SJCRH30 (cell line): ENCODE measurements around the gene ITPR3. TPM values are rescaled to one million over a fixed set of nuclear protein-coding genes. Genes with fewer than 3 reads are reported as not detected.

ENCODE experiments used
- DNase-seq, 2 experiments: peaks; one replicate each; pipeline ENCODE4 v3.0.0-alpha.2; 2015 to 2020
- H3K27ac ChIP-seq: fragments of 250-450 bp; sonication (Bioruptor Pico); 2 replicates; pipeline ENCODE4 v1.5.1; 2020; ENCODE audit warnings: mild to moderate bottlenecking, moderate library complexity
- H3K27me3 ChIP-seq: fragments of 250-450 bp; sonication (Bioruptor Pico); 2 replicates; pipeline ENCODE4 v1.5.1; 2020; ENCODE audit warnings: mild to moderate bottlenecking, moderate library complexity
- H3K36me3 ChIP-seq: fragments of 250-450 bp; sonication (Bioruptor Pico); 2 replicates; pipeline ENCODE4 v1.5.1; 2020; ENCODE audit warnings: mild to moderate bottlenecking, moderate library complexity
- H3K4me1 ChIP-seq: fragments of 250-450 bp; sonication (Bioruptor Pico); 2 replicates; pipeline ENCODE4 v1.5.1; 2020; ENCODE audit warnings: mild to moderate bottlenecking, moderate library complexity
- H3K4me3 ChIP-seq: fragments of 250-450 bp; sonication (Bioruptor Pico); 2 replicates; pipeline ENCODE4 v1.5.1; 2020; ENCODE audit warnings: mild to moderate bottlenecking, moderate library complexity
- H3K9me3 ChIP-seq: fragments of 250-450 bp; sonication (Bioruptor Pico); replicated peaks from 2 replicates; pipeline ENCODE4 v1.5.1; 2020; ENCODE audit warnings: mild to moderate bottlenecking, moderate library complexity
- total RNA-seq: library from RNA; depleted of rRNA; stranded (reverse); fragments of >200 nt; shearing (Covaris generic); gene quantifications from 2 replicates; pipeline ENCODE4 v1.2.3, GENCODE V29; 2014

ITPR3 gene
- total RNA-seq, 1 experiment from 2014 or later = 2.9 TPM

DNA sequence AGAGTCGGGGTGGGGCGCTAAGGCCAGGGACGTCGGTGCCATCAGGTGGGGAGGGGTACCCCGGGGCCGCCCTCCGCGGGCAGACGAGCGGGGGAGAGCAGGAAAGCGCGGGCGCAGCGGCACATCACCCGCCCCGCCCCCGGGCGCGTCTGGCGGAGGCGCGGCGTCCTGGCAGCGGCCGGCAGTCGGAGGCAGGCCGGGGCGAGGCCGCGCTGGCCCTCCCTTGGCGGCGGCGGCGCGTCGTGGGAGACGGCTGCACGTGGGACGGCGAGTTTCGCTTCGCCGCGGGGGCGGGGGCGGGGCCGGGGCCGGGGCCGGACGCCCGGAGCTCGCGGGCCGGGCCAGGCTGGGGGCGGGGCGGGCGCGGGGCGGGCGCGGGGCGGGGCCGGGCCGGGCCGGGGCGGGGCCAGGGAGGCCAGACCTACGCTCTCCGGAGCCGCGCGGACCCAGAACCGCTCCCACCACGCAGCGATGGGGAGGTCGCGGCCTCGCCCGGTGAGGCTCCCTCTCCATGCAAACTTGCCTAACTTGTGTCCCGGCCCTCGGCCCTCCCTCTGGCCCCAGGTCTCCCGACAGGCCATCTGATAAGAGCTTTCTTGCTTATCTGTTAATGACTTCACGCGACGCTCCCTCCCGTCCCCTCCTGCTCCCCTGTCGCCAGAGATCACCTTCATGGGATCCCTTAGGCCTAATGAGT, 12.5 kb downstream of the ITPR3 start:
- H3K4me3 ChIP-seq = peak overlapping the region; percentile 45
- H3K9me3 ChIP-seq = no peaks in the 10 kb centered on the region
- no peaks in the 10 kb centered on the region for H3K4me1 ChIP-seq
- no peaks in the 10 kb centered on the region for H3K36me3 ChIP-seq
- DNase-seq = no peak
- no peak overlapping the region for H3K27ac ChIP-seq
- H3K27me3 ChIP-seq = no peaks in the 10 kb centered on the region

DNA sequence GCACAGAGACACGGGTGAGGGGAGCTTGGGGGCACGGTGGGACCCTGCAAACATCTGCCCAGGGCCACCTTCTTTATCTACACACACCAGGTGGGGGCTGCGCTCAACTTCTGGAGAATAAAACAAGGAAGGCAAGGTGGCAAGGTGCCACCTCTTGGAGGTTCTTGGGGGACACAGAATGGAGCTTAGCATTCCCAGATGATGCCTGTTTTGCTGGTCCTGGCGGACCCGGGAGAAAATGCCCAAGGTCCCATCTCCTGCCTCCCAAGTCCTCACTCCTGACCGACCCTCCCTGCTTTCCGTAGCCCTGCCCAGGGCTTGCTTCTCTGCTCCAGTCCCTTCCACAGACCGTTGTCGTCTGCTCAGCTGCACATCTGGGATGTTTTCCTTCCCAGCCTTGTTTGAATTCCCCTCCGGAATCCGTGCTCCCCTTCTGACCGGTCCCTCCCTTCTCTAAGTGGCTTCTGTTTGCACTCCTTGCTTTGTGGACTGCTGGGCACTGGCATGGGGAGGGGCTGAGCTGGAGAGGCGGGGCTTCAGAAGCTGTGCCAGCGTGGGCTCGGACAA, 13.1 kb downstream of the ITPR3 start:
- no peak overlapping the region for H3K27ac ChIP-seq

DNA sequence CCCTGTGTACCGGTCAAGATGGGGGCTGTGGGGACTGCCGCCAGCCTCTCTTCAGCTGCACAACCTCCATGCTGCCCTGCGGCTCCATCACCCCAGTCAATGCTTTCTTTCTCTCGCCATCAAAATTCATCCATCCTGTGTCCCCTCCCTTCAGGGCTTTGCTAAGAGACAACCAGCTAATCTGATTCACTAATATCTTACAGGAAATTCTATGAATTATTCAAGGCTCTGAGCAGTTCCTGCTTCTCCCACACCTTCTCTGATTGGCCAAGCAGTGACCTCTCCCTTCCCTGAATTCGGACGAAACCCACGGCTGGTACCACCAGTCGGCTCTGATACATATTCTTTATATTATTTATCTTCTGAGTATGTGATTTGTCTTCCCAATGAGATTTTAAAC, 13.8 kb downstream of the ITPR3 start:
- no peaks in the 10 kb centered on the region for H3K27me3 ChIP-seq
- no peak for DNase-seq
- H3K9me3 ChIP-seq = no peaks in the 10 kb centered on the region
- no peak overlapping the region for H3K4me3 ChIP-seq
- H3K4me1 ChIP-seq = no peaks in the 10 kb centered on the region
- no peak overlapping the region for H3K27ac ChIP-seq
- H3K36me3 ChIP-seq = no peaks in the 10 kb centered on the region

More for the DNA sequence above, 13.1 kb downstream of the ITPR3 start:
- H3K4me3 ChIP-seq = peak overlapping the region; percentile 45
- no peaks in the 10 kb centered on the region for H3K4me1 ChIP-seq
- no peaks in the 10 kb centered on the region for H3K27me3 ChIP-seq
- no peaks in the 10 kb centered on the region for H3K36me3 ChIP-seq
- DNase-seq = no peak
- no peaks in the 10 kb centered on the region for H3K9me3 ChIP-seq

DNA sequence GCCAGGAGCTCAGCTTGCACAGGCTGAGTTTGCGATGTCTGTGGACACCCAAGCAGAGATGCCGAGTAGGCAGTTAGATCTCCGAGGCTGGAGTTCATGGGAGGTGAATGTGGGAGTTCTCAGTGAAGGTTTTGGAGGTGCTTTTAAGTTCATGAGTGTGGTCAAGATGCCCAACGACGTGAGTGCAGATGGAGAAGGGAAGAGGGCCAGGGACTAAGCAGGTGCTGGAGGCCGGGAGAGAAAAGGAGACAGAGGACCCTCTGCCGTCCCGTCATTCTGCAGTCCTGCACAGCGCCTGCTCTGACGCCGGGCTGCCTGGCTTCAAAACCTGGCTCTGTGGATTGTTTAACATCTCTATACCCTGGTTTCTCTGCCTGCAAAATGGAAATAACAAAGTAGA, 15.5 kb downstream of the ITPR3 start:
- Histone ChIP-seq H3K4me3 (no peak overlapping the region), H3K36me3 (no peaks in the 10 kb centered on the region), H3K4me1 (no peaks in the 10 kb centered on the region), H3K27me3 (no peaks in the 10 kb centered on the region; the same call in 1 of the 2 replicates), H3K9me3 (no peaks in the 10 kb centered on the region), H3K27ac (no peak overlapping the region)
- no peak for DNase-seq

DNA sequence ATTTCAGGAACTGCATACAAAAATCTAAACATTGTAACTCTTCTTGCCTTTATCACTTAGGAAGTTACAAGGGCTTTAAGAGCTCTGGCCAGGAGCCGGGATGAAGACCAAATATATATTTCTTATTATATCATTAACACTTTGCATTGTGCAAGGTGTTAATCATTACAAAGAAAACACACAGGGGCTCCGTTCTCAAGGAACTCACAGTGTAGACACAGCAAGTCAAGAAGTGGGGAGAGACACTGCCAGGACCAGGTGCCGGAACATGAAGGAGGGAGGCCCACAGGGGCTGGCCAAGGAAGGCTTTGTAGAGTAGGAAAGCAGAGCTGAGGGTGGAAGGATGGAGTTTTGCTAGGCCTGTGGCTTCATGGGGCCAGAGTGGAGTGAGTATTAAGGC, 17.4 kb downstream of the ITPR3 start:
- Histone ChIP-seq H3K9me3 (no peaks in the 10 kb centered on the region), H3K4me3 (no peak overlapping the region), H3K36me3 (no peaks in the 10 kb centered on the region), H3K27ac (no peak overlapping the region), H3K4me1 (no peaks in the 10 kb centered on the region), H3K27me3 (no peaks in the 10 kb centered on the region; the same call in 1 of the 2 replicates)
- no peak for DNase-seq

DNA sequence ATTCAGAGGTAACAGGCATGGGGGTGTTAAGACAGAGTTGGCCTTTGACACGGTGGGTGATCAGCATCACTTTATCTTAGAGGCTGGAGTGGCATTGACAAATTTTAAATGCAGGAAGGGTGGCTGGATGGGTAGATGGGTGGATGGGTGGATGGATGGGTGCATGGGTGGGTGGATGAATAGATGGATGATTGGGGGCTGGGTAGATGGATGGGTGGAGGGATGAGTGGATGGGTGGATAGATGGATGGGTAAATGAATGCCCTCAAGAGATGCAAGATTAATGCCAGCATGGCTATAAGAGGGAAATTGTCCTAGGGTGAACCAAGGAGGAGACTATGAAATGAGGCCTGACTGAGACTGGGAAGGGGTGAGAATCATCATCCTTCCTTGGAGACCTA, 18.4 kb downstream of the ITPR3 start:
- H3K36me3 ChIP-seq = no peaks in the 10 kb centered on the region
- no peaks in the 10 kb centered on the region for H3K9me3 ChIP-seq
- no peak for DNase-seq
- H3K4me1 ChIP-seq = no peaks in the 10 kb centered on the region
- no peak overlapping the region for H3K27ac ChIP-seq
- H3K27me3 ChIP-seq = no peaks in the 10 kb centered on the region; the same call in 1 of the 2 replicates
- H3K4me3 ChIP-seq = no peak overlapping the region

DNA sequence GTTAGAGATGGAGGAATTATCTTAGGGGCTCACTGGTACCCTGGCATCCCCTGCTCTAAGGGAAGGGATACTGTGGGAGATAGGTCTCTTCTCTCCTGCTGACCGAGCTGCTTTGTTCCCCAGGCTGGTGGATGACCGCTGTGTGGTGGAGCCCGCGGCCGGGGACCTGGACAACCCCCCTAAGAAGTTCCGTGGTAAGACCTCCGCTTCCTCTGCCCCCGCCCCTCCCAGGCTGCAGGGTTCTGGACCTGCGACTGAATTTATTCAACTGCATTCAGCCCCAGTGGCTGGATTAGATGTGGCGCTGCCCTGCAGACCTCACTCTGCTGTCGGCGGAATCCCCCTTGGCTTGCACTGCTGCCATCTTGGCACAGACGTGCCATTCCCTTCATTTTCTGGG, 19.2 kb downstream of the ITPR3 start:
- H3K4me3 ChIP-seq = no peak overlapping the region
- no peak for DNase-seq
- no peaks in the 10 kb centered on the region; the same call in 1 of the 2 replicates for H3K27me3 ChIP-seq
- no peaks in the 10 kb centered on the region for H3K4me1 ChIP-seq
- H3K27ac ChIP-seq = no peak overlapping the region
- H3K9me3 ChIP-seq = no peaks in the 10 kb centered on the region
- no peaks in the 10 kb centered on the region for H3K36me3 ChIP-seq

DNA sequence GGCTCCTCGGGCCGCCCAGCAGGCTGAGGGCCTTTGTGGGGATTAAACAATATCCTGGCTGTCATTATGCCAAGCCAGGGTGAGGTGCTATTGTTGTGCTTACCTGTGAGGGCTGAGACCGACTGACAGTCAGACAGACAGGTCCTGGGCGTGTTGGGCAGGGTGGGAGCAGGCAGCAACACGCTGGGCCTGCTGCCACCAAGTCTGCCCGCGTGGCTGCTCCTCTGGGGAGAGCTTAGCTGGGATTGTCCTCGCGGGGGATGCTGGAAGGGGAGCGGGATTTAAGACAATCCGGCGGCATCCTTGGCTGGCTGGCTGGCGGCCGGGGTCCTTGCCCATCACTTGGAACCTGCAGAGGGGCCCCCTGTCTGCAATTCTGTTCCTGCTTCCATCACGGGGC, 20.0 kb downstream of the ITPR3 start:
- no peak overlapping the region for H3K27ac ChIP-seq
- H3K4me3 ChIP-seq = no peak overlapping the region
- H3K27me3 ChIP-seq = no peaks in the 10 kb centered on the region; the same call in 1 of the 2 replicates
- H3K36me3 ChIP-seq = no peaks in the 10 kb centered on the region
- no peaks in the 10 kb centered on the region for H3K9me3 ChIP-seq
- DNase-seq = no peak
- H3K4me1 ChIP-seq = no peaks in the 10 kb centered on the region

DNA sequence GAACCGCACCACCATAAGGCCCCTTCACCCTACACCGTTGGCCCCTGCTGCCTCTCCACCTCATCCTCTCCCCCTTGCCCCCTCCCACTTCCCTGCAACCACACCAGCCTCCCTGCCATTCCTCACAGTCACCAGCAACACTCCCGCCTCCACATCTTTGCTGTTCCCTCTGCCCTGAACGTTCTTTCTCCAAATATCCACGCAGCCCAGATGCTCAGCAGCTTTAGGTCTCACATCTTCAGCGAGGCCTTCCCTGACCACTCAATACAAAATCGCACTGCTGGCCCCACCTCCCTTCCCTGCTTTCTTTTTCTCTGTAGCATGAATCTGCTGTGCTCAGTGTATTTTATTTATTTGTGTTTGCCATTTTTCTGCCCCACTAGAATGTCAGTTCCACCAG, 20.5 kb downstream of the ITPR3 start:
- no peaks in the 10 kb centered on the region; the same call in 1 of the 2 replicates for H3K27me3 ChIP-seq
- no peak for DNase-seq
- no peaks in the 10 kb centered on the region for H3K9me3 ChIP-seq
- no peaks in the 10 kb centered on the region for H3K36me3 ChIP-seq
- H3K4me3 ChIP-seq = no peak overlapping the region
- no peaks in the 10 kb centered on the region for H3K4me1 ChIP-seq
- no peak overlapping the region for H3K27ac ChIP-seq

DNA sequence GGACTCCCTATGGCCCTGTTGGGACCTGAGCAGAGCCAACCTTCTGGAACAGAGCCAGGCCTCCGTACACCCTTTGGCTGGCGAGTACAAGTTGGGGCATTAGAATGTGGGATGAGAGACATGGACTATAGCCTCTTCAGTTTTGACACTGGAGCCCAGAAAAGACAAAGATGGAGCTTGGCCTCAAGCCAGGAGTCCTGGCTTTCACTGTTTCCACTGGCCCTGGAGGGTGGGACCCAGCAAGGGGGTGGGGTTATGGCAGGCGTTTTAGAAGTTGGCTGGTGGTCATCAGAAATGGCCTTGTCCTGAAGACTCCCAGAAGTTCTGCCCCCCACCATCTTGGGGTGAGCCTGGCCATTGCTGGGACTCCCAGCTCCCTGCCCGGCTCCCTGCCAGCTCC, 21.8 kb downstream of the ITPR3 start:
- H3K9me3 ChIP-seq = no peaks in the 10 kb centered on the region
- H3K36me3 ChIP-seq = no peaks in the 10 kb centered on the region
- H3K4me3 ChIP-seq = no peak overlapping the region
- no peak for DNase-seq
- H3K27ac ChIP-seq = no peak overlapping the region
- H3K4me1 ChIP-seq = no peaks in the 10 kb centered on the region
- H3K27me3 ChIP-seq = no peaks in the 10 kb centered on the region; the same call in 1 of the 2 replicates

DNA sequence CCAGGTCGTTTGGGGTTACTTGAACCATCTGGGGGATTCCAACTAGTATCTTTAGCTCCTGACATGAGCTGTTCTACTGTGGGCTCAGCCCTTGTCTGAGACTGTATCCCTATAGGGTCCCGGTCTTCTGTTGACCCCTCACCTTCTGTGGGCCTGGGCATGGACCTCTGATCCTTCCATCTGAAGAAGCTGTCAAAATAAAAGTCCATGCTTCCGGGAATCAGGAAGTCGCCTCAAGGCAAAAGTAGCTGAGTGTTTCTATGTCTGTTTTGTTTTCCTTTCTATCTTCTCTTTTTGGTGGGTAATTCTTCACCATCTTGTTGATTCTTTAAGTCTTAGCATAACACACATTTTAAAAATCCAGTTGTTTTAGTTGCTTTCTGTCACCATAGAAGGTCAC, 30.3 kb downstream of the ITPR3 start:
- Histone ChIP-seq H3K27ac (no peak overlapping the region), H3K27me3 (no peaks in the 10 kb centered on the region), H3K36me3 (no peaks in the 10 kb centered on the region), H3K9me3 (no peaks in the 10 kb centered on the region), H3K4me3 (no peak overlapping the region), H3K4me1 (no peaks in the 10 kb centered on the region)
- no peak for DNase-seq

DNA sequence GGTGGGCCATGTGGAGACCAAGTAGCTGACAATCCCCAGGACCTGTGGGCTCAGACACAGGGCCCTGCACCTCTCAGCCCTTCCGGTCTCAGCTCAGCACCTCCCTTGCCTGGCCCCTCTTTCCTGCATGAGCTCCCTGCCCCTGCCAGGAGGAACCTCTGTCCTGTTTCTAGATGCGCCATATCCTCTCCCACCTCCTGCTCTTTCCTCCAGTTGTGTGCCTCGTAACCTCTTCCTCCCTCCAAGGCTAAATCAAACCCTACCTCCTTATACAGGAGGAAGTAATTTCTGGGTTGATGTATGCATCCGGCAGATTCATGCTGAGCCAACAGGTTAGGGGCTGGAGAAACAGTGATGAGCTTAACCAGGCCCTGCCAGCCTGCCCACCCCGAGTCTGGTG, 30.9 kb downstream of the ITPR3 start:
- Histone ChIP-seq H3K9me3 (no peaks in the 10 kb centered on the region), H3K4me3 (no peak overlapping the region), H3K27ac (no peak overlapping the region), H3K27me3 (no peaks in the 10 kb centered on the region), H3K36me3 (no peaks in the 10 kb centered on the region), H3K4me1 (no peaks in the 10 kb centered on the region)
- DNase-seq = no peak

DNA sequence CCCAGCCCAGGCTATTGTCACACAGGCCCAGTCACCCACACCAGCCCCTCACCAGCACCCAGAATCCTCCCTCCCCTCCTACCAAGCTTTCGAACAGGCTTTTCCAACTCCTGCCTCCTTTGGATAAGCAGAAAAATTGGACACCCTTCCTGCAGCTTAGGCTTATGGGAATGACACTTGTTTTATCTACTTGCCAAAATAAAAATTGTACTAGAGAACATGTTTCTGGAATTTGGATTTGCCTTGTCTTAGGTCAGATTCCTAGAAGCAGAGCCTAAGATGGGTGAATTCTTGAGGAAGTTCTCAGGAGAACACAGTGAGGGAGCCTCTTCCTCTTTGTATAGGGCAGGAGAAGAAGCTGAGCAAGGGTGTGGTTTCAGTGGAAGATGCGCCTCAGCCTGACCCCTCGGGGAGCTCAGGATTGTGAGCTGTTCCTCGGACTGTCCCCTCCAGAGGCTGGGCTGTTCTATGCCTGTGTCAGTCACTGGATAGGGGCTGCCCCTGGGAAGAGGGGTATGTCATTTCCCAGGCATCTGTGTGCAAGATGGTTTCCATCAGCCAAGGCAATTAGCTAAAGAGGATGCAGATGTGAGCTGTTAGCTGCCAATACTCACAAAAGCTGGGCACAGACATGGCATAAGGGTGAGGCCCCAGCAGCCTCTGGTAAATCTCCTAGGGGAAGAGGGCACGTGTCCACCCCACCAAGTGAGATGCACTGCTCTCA, 33.9 kb downstream of the ITPR3 start:
- Histone ChIP-seq H3K36me3 (no peaks in the 10 kb centered on the region), H3K9me3 (no peaks in the 10 kb centered on the region), H3K4me1 (no peaks in the 10 kb centered on the region), H3K4me3 (no peak overlapping the region), H3K27me3 (no peaks in the 10 kb centered on the region), H3K27ac (no peak overlapping the region)
- DNase-seq = no peak

DNA sequence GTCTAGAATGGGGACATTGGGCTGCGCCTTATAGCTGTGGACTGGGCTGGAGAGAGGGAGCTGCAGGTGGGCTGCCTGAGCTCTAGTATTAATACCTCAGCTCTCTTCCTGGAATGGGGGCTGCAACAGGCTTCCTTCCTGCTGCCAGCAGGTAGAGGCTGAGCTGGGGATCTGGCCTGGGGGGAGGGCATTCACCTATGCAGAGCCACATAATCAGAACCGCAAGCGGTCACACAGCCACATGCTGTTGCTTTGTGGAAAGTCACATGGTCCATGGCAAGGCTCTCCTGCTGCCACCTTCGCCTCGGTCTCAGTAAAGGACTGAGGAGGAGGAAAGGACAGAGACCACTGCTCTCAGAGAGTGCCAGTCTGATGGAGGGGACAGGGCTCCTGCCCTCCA, 35.7 kb downstream of the ITPR3 start:
- H3K36me3 ChIP-seq = no peaks in the 10 kb centered on the region
- no peak overlapping the region for H3K4me3 ChIP-seq
- no peaks in the 10 kb centered on the region for H3K4me1 ChIP-seq
- H3K27me3 ChIP-seq = no peaks in the 10 kb centered on the region
- H3K27ac ChIP-seq = no peak overlapping the region
- no peak for DNase-seq
- H3K9me3 ChIP-seq = no peaks in the 10 kb centered on the region

DNA sequence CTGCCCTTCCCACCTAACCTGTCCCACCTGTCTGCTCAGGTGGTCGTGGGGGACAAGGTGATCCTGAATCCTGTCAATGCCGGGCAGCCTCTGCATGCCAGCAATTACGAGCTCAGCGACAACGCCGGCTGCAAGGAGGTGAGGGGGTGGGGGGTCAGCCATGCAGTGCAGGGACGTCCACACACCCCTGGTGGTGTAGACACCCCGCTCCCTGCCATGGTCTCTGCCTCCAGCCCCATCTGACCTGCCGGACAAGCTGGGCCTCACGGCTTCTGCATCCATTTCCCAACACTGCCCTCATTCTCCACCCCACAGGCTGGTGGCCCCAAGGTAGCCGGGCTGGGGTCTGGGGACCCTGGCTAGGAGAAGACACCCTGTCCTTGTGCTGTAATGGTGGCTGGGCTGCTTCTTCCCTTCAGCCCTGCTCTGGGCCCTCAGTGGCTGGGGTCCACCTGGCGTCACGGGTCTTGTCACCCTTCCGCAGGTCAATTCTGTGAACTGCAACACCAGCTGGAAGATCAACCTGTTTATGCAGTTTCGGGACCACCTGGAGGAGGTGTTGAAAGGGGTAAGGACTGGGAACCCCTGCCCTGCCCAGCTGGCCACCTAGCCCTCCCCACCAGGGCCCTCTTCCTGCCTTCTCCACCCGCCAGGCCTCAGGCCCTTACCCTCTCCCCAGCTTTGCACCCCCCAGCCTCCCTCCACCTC, 38.0 kb downstream of the ITPR3 start:
- DNase-seq = no peak
- H3K4me1 ChIP-seq = no peaks in the 10 kb centered on the region
- no peak overlapping the region for H3K4me3 ChIP-seq
- no peaks in the 10 kb centered on the region for H3K27me3 ChIP-seq
- H3K9me3 ChIP-seq = no peaks in the 10 kb centered on the region
- H3K27ac ChIP-seq = no peak overlapping the region
- H3K36me3 ChIP-seq = no peaks in the 10 kb centered on the region
